Upper lobe of left lung (tissue), 6 donors: Measurements from ENCODE around the gene MINDY4B. TPM values are rescaled to one million over a fixed set of nuclear protein-coding genes. Genes with fewer than 3 reads are reported as not detected.

Experiments
- ATAC-seq, 2 donors: fragments of 200-7000 bp; cut with Tn5 transposase; one replicate each; pipeline ENCODE4 v1.9.1; 2022; ENCODE audit warnings: mild to moderate bottlenecking in 2 of 2, moderate library complexity in 2 of 2; ENCODE audit not compliant: low FRiP score in 2 of 2
- DNase-seq, 2 donors: peaks; one replicate each; pipeline ENCODE4 v3.0.0-alpha.2; 2019 to 2020
- H3K27ac ChIP-seq, 4 donors: fragments of 200-600 bp; sonication (generic); one replicate each; pipeline ENCODE4 v1.5.1; 2016 to 2019
- H3K27me3 ChIP-seq, 4 donors: fragments of 200-600 bp; sonication (generic); one replicate each; pipeline ENCODE4 v1.5.1; 2017 to 2019
- H3K36me3 ChIP-seq, 4 donors: fragments of 200-600 bp; sonication (generic); one replicate each; pipeline ENCODE4 v1.5.1; 2016 to 2019
- H3K4me1 ChIP-seq, 4 donors: fragments of 200-600 bp; sonication (generic); one replicate each; pipeline ENCODE4 v1.5.1; 2018 to 2019
- H3K4me3 ChIP-seq, 4 donors: fragments of 200-600 bp; sonication (generic); one replicate each; pipeline ENCODE4 v1.5.1; 2017 to 2019; ENCODE audit warnings: mild to moderate bottlenecking in 2 of 4, moderate library complexity in 1 of 4
- H3K9me3 ChIP-seq, 4 donors: fragments of 200-600 bp; sonication (generic); one replicate each; pipeline ENCODE4 v1.5.1; 2018 to 2019
- CTCF ChIP-seq, 6 experiments: fragments of 450-650 bp in 4 of 6; fragments of 200-600 bp in 2 of 6; sonication (generic) in 2 of 6; IDR thresholded peaks; one replicate each; pipeline ENCODE4 v1.5.1; 2016 to 2019; ENCODE audit warnings: antibody characterized with exemption in 6 of 6
- EP300 ChIP-seq, 4 donors: sonication (generic); formaldehyde crosslinking; IDR thresholded peaks; one replicate each; pipeline ENCODE4 v1.5.1; 2017; ENCODE audit warnings: antibody characterized with exemption in 4 of 4, control low read depth in 2 of 4
- POLR2A ChIP-seq, 4 donors: fragments of 450-650 bp; IDR thresholded peaks; one replicate each; pipeline ENCODE4 v1.5.1; 2016 to 2017; ENCODE audit warnings: antibody characterized with exemption in 4 of 4, mild to moderate bottlenecking in 2 of 4
- POLR2AphosphoS5 ChIP-seq, 2 donors: sonication (generic); formaldehyde crosslinking; IDR thresholded peaks; one replicate each; pipeline ENCODE4 v1.5.1; 2017; ENCODE audit warnings: antibody characterized with exemption in 2 of 2
- WGBS, 2 donors: methylation state at CpG; one replicate each; pipeline ENCODE4 v1.1.5; 2017 to 2018; 5-methylcytosine and 5-hydroxymethylcytosine counted together
- total RNA-seq, 6 donors: library from RNA; depleted of rRNA in 4 of 6; stranded (reverse); fragments of >200 nt in 4 of 6; gene quantifications; one replicate each; pipeline versions ENCODE4 v1.1.0 to v1.2.1, GENCODE V29; 2016 to 2021
- donor health status: DM: no; HTN: no; CAD: no; lungs with moderate emphysema.
- donor health status: DM: no; HTN: yes; CAD: no; lungs with severe emphysema.

MINDY4B gene
- not detected for total RNA-seq

- Histone ChIP-seq H3K36me3 (no peaks in the 10 kb centered on the region), H3K9me3 (no peaks in the 10 kb centered on the region), H3K27ac (no peak within 1 kb of the TSS), H3K4me3 (no peak within 1 kb of the TSS), H3K27me3 (no peaks in the 10 kb centered on the region), H3K4me1 (no peaks in the 10 kb centered on the region)
- ATAC-seq (no peak), DNase-seq (no peak)
- WGBS, 2 donors = 50 to 70% methylated on average over 4 of the region's 4 CpGs
- no peak for TF ChIP-seq POLR2A (IDR thresholded peaks at IDR 0.05)
- no peak for TF ChIP-seq CTCF (IDR thresholded peaks at IDR 0.05)
- TF ChIP-seq POLR2AphosphoS5 (IDR thresholded peaks at IDR 0.05) = no peak
- no peak for TF ChIP-seq EP300 (IDR thresholded peaks at IDR 0.05)
Measured at GRCh38 chr3:150905339-150905738, at the start of gene MINDY4B. Gene MINDY4B (minus strand): TSS chr3:150905439. CDS start chr3:150905439, 0 bp downstream.

GRCh38 chr3:150951923-150952322 is 46.7 kb upstream of the MINDY4B start:
- WGBS, 2 donors = 91 to 94% methylated on average over 13 of the region's 13 CpGs

GRCh38 chr3:150945226-150946032 is 40.2 kb upstream of the MINDY4B start:
- DNase-seq (no peak), ATAC-seq (no peak)
- H3K36me3 ChIP-seq = no peaks in the 10 kb centered on the region
- H3K27me3 ChIP-seq = no peaks in the 10 kb centered on the region
- no peaks in the 10 kb centered on the region for H3K4me1 ChIP-seq
- WGBS, 2 donors = 62 to 80% methylated on average over 3 of the region's 3 CpGs
- TF ChIP-seq POLR2A (IDR thresholded peaks at IDR 0.05) (no peak), EP300 (IDR thresholded peaks at IDR 0.05) (no peak), CTCF (IDR thresholded peaks at IDR 0.05) (no peak), POLR2AphosphoS5 (IDR thresholded peaks at IDR 0.05) (no peak)
- no peaks in the 10 kb centered on the region for H3K9me3 ChIP-seq
- no peak overlapping the region for H3K4me3 ChIP-seq
- no peak overlapping the region for H3K27ac ChIP-seq

More at GRCh38 chr3:150951923-150952322, 46.7 kb upstream of the MINDY4B start:
- Histone ChIP-seq H3K27me3 (no peaks in the 10 kb centered on the region), H3K36me3 (no peaks in the 10 kb centered on the region), H3K4me3 (no peak overlapping the region), H3K4me1 (no peaks in the 10 kb centered on the region), H3K27ac (no peak overlapping the region), H3K9me3 (no peaks in the 10 kb centered on the region)
- no peak for DNase-seq
- TF ChIP-seq CTCF (IDR thresholded peaks at IDR 0.05) (no peak), EP300 (IDR thresholded peaks at IDR 0.05) (no peak), POLR2AphosphoS5 (IDR thresholded peaks at IDR 0.05) (no peak), POLR2A (IDR thresholded peaks at IDR 0.05) (no peak)
- no peak for ATAC-seq

GRCh38 chr3:150942221-150942620 is 37.0 kb upstream of the MINDY4B start:
- Histone ChIP-seq H3K36me3 (no peaks in the 10 kb centered on the region), H3K27me3 (no peaks in the 10 kb centered on the region), H3K9me3 (no peaks in the 10 kb centered on the region), H3K27ac (no peak overlapping the region), H3K4me3 (no peak overlapping the region), H3K4me1 (no peaks in the 10 kb centered on the region)
- 81 to 95% methylated on average over 3 of the region's 3 CpGs for WGBS, 2 donors
- DNase-seq (no peak), ATAC-seq (no peak)
- no peak for TF ChIP-seq EP300 (IDR thresholded peaks at IDR 0.05)
- no peak for TF ChIP-seq CTCF (IDR thresholded peaks at IDR 0.05)
- no peak for TF ChIP-seq POLR2A (IDR thresholded peaks at IDR 0.05)
- no peak for TF ChIP-seq POLR2AphosphoS5 (IDR thresholded peaks at IDR 0.05)

GRCh38 chr3:150936693-150937092 is 31.5 kb upstream of the MINDY4B start:
- no peak for DNase-seq
- H3K9me3 ChIP-seq = no peaks in the 10 kb centered on the region
- no peak overlapping the region for H3K4me3 ChIP-seq
- ATAC-seq = no peak
- H3K27me3 ChIP-seq = no peaks in the 10 kb centered on the region
- H3K36me3 ChIP-seq = no peaks in the 10 kb centered on the region
- no peak for TF ChIP-seq EP300 (IDR thresholded peaks at IDR 0.05)
- TF ChIP-seq POLR2A (IDR thresholded peaks at IDR 0.05) = no peak
- no peak for TF ChIP-seq CTCF (IDR thresholded peaks at IDR 0.05)
- TF ChIP-seq POLR2AphosphoS5 (IDR thresholded peaks at IDR 0.05) = no peak
- H3K27ac ChIP-seq = no peak overlapping the region
- WGBS, 2 donors = 51 to 58% methylated on average over 2 of the region's 2 CpGs
- H3K4me1 ChIP-seq = no peaks in the 10 kb centered on the region
